Naive thymus-derived CD8-positive, alpha-beta T cell (primary cell): Measurements from ENCODE around the gene CFAP77. TPM values are rescaled to one million over a fixed set of nuclear protein-coding genes. Genes with fewer than 3 reads are reported as not detected.

Source experiments
- ATAC-seq, 2 donors: fragments of 150-1000 bp; cut with Tn5 transposase in 1 of 2; sonication (Bioruptor Pico), chemical (Tn5 transposase) in 1 of 2; 1 replicate in 1 of 2; 2 replicates in 1 of 2; pipeline ENCODE4 v1.10.0; 2021; ENCODE audit warnings: mild to moderate bottlenecking in 2 of 2, moderate library complexity in 2 of 2
- POLR2A ChIA-PET: fragments of 350-600 bp; sonication (Branson Sonifier 250); formaldehyde crosslinking; loops from one replicate; lab custom pipeline; 2021; ENCODE audit warnings: antibody characterized with exemption; lab: Charles Lee
- DNase-seq, 10 donors: peaks; one replicate each; pipeline versions ENCODE4 v3.0.0 to v3.0.0-alpha.2; 2020 to 2022
- H3K27ac Mint-ChIP-seq, 10 donors: one replicate each; pipeline ENCODE4 v1.8.0; 2020 to 2022; ENCODE audit warnings: mild to moderate bottlenecking in 10 of 10, mixed read lengths in 10 of 10, moderate library complexity in 4 of 10, inconsistent platforms in 1 of 10
- H3K27me3 Mint-ChIP-seq, 5 donors: one replicate each; pipeline ENCODE4 v1.8.0; 2021 to 2022; ENCODE audit warnings: mixed read lengths in 5 of 5
- H3K36me3 Mint-ChIP-seq, 3 donors: one replicate each; pipeline ENCODE4 v1.8.0; 2020 to 2022; ENCODE audit warnings: mixed read lengths in 3 of 3, mild to moderate bottlenecking in 2 of 3, inconsistent platforms in 1 of 3
- H3K4me1 Mint-ChIP-seq, 4 donors: one replicate each; pipeline ENCODE4 v1.8.0; 2021 to 2022; ENCODE audit warnings: mixed read lengths in 4 of 4
- H3K4me3 Mint-ChIP-seq, 10 donors: one replicate each; pipeline ENCODE4 v1.8.0; 2020 to 2022; ENCODE audit warnings: mild to moderate bottlenecking in 10 of 10, mixed read lengths in 10 of 10, moderate library complexity in 6 of 10, inconsistent platforms in 1 of 10
- H3K9me3 Mint-ChIP-seq, 9 donors: one replicate each; pipeline ENCODE4 v1.8.0; 2020 to 2022; ENCODE audit warnings: mixed read lengths in 9 of 9, mild to moderate bottlenecking in 3 of 9, inconsistent platforms in 1 of 9, moderate library complexity in 1 of 9
- polyA plus RNA-seq, 3 donors: library from polyadenylated mRNA; unstranded; fragments of 300-500 nt; fragmentation: Illumina TruSeq; gene quantifications; one replicate each; pipeline ENCODE4 v1.2.3, GENCODE V29; 2021
- total RNA-seq, 8 experiments: library from RNA in 2 of 8; stranded (reverse) in 2 of 8; gene quantifications; one replicate each; pipeline ENCODE4 v1.2.3 and lab custom pipeline; 2021 to 2026

Gene CFAP77
- total and polyA plus RNA-seq, 5 experiments from 2014 or later = not detected

- POLR2A ChIA-PET = no interaction called here
- Mint-ChIP-seq H3K27ac (no peak overlapping the region), H3K36me3 (peaks cover 11 to 98% (median 75%) of the 10 kb centered on the region in 3 donors), H3K27me3 (no peaks in the 10 kb centered on the region), H3K4me3 (no peak overlapping the region), H3K4me1 (no peaks in the 10 kb centered on the region), H3K9me3 (no peaks in the 10 kb centered on the region)
- DNase-seq (no peak), ATAC-seq (no peak)
Observed at GRCh38 chr9:132615774-132616173, 205.8 kb downstream of the CFAP77 start.

GRCh38 chr9:132616725-132617124, 206.7 kb downstream of the CFAP77 start:
- peaks cover 11 to 94% (median 67%) of the 10 kb centered on the region in 3 donors for H3K36me3 Mint-ChIP-seq
- no peak for DNase-seq
- H3K27ac Mint-ChIP-seq = peak overlapping the region in 1 of 10 donors; percentile 37
- no peak overlapping the region for H3K4me3 Mint-ChIP-seq
- no peaks in the 10 kb centered on the region for H3K4me1 Mint-ChIP-seq
- no peaks in the 10 kb centered on the region for H3K27me3 Mint-ChIP-seq
- H3K9me3 Mint-ChIP-seq = no peaks in the 10 kb centered on the region
- no peak for ATAC-seq
- POLR2A ChIA-PET = no interaction called here

GRCh38 chr9:132622159-132622558, 212.1 kb downstream of the CFAP77 start:
- H3K9me3 Mint-ChIP-seq = no peaks in the 10 kb centered on the region
- DNase-seq = no peak
- no peaks in the 10 kb centered on the region for H3K4me1 Mint-ChIP-seq
- H3K4me3 Mint-ChIP-seq = no peak overlapping the region
- H3K27me3 Mint-ChIP-seq = no peaks in the 10 kb centered on the region
- no peak overlapping the region for H3K27ac Mint-ChIP-seq
- POLR2A ChIA-PET = no interaction called here
- peaks cover 16 to 94% (median 40%) of the 10 kb centered on the region in 3 donors for H3K36me3 Mint-ChIP-seq
- no peak for ATAC-seq

Other genes with a start within 250 kb of the CFAP77 start
- 10 to 100 TPM in 1 of 2 experiments, 1 to 10 TPM in 1; 8.5 to 10.8 TPM for gene NTNG2, start 248.2 kb upstream of the CFAP77 start, total RNA-seq
- gene NTNG2, start 248.2 kb upstream of the CFAP77 start, polyA plus RNA-seq = 1 to 10 TPM in 1 of 3 donors, under 1 TPM in 2; 0.75 to 1.0 (median 0.96) TPM
- 10 to 100 TPM; 80.5 to 84.8 TPM for gene SETX, start 55.2 kb upstream of the CFAP77 start, total RNA-seq
- 10 to 100 TPM; 21.4 to 29.1 (median 25.9) TPM for gene SETX, start 55.2 kb upstream of the CFAP77 start, polyA plus RNA-seq
- 10 to 100 TPM; 20.9 to 22.8 TPM for gene TTF1, start 3.4 kb upstream of the CFAP77 start, total RNA-seq
- gene TTF1, start 3.4 kb upstream of the CFAP77 start, polyA plus RNA-seq = 1 to 10 TPM; 5.7 to 7.1 (median 5.9) TPM
- not detected for gene BARHL1, start 172.4 kb downstream of the CFAP77 start, total RNA-seq
- gene BARHL1, start 172.4 kb downstream of the CFAP77 start, polyA plus RNA-seq = not detected